Activated CD4-positive, alpha-beta T cell treated with anti-CD3 and anti-CD28 coated beads, Interleukin-2, amount 50 U/mL, for 24 hours (primary cell): ENCODE data around the gene MDN1.
"Not testable (repeated sequence)": the region's sequence is repeated elsewhere in the genome, so short reads cannot be mapped to it uniquely, and the experiment has no call there.

Source experiments
- DNase-seq, 2 donors: peaks; one replicate each; pipeline ENCODE4 v3.0.0-alpha.2; 2020; ENCODE audit warnings: low read depth in 1 of 2, low spot score in 1 of 2

The MDN1 gene

GRCh38 chr6:89813422-89813821 lies 6.2 kb downstream of the MDN1 start:
- DNase-seq, result not testable (repeated sequence)

- DNase-seq, result no peak
Measured at GRCh38 chr6:89807581-89807980, 12.0 kb downstream of the MDN1 start.

- DNase-seq, result no peak
Measured at GRCh38 chr6:89805814-89806371, 13.7 kb downstream of the MDN1 start.

GRCh38 chr6:89803271-89803670 lies 16.3 kb downstream of the MDN1 start:
- DNase-seq, result no peak

GRCh38 chr6:89799756-89800155 lies 19.8 kb downstream of the MDN1 start:
- no peak for DNase-seq

GRCh38 chr6:89799096-89799495 lies 20.5 kb downstream of the MDN1 start:
- DNase-seq, result no peak

GRCh38 chr6:89797317-89797716 lies 22.3 kb downstream of the MDN1 start:
- no peak for DNase-seq

- peak in 1 of 2 donors; percentile 20 for DNase-seq
Measured at GRCh38 chr6:89794324-89794723, 25.3 kb downstream of the MDN1 start.

GRCh38 chr6:89793586-89793985 lies 26.0 kb downstream of the MDN1 start:
- no peak for DNase-seq

GRCh38 chr6:89792881-89793280 lies 26.7 kb downstream of the MDN1 start:
- DNase-seq, result no peak

- no peak for DNase-seq
Measured at GRCh38 chr6:89790403-89790802, 29.2 kb downstream of the MDN1 start.

GRCh38 chr6:89789980-89790379 lies 29.6 kb downstream of the MDN1 start:
- DNase-seq, result no peak

GRCh38 chr6:89787660-89788328 lies 31.8 kb downstream of the MDN1 start:
- no peak for DNase-seq

- DNase-seq, result no peak
Measured at GRCh38 chr6:89786970-89787369, 32.6 kb downstream of the MDN1 start.

GRCh38 chr6:89784838-89785237 lies 34.8 kb downstream of the MDN1 start:
- no peak for DNase-seq

- DNase-seq, result not testable (repeated sequence)
Measured at GRCh38 chr6:89783293-89783692, 36.3 kb downstream of the MDN1 start.

GRCh38 chr6:89782222-89782621 lies 37.4 kb downstream of the MDN1 start:
- DNase-seq, result no peak

GRCh38 chr6:89781070-89782034 lies 38.2 kb downstream of the MDN1 start:
- no peak for DNase-seq

GRCh38 chr6:89777455-89777854 lies 42.1 kb downstream of the MDN1 start:
- DNase-seq, result no peak

- no peak for DNase-seq
Measured at GRCh38 chr6:89776583-89777233, 42.9 kb downstream of the MDN1 start.

GRCh38 chr6:89775150-89775549 lies 44.4 kb downstream of the MDN1 start:
- DNase-seq, result no peak
